Forelimb muscle (tissue), 1 donor: ENCODE results near the gene FGF19. TPM values are rescaled to one million over a fixed set of nuclear protein-coding genes. Genes with fewer than 3 reads are reported as not detected.
"Not testable (repeated sequence)": the region's sequence is repeated elsewhere in the genome, so short reads cannot be mapped to it uniquely, and the experiment has no call there.

ENCODE experiments used
- DNase-seq: peaks from one replicate; pipeline ENCODE4 v3.0.0-alpha.2; 2013; ENCODE audit warnings: low read depth
- polyA plus RNA-seq: library from polyadenylated mRNA; unstranded; fragments of 120-200 nt; gene quantifications from one replicate; pipeline ENCODE4 v1.2.1, GENCODE V29; 2013; ENCODE audit not compliant: insufficient read length

FGF19 gene
- polyA plus RNA-seq, 1 donor: 0.53 TPM

GRCh38 chr11:69696749-69697468 is 6.9 kb downstream of the FGF19 start:
- no peak for DNase-seq

DNA sequence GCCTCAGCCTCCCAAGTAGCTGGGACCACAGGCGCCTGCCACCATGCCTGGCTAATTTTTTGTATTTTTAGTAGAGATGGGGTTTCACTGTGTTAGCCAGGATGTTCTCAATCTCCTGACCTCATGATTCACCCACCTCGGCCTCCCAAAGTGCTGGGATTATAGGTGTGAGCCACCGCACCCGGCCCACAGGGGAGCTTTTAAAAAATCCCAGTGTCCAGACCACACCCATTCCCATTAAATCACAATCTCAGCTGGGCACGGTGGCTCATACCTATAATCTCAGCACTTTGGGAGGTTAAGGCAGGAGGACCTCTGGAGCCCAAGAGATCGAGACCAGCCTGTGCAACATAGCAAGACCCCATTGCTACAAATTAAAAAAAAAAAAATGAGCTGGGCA is 7.8 kb downstream of the FGF19 start:
- DNase-seq: not testable (repeated sequence)

DNA sequence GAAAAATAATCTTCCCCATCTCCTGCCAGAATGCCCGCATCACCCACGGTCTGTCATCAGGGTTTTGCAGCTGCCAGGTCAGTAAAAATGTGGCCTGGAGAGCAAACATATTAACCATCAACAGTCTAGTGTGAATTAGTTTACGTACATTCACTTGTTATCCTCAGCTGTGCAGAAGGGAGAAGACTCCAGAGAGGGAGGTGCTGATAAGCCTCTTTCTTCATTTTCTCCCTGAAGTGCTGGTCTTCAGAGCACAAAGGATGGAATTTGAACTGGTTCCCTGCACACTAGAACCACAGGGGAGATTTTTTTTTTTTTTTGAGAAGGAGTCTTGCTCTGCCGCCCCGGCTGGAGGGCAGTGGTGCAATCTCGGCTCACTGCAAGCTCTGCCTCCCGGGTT is 8.2 kb downstream of the FGF19 start:
- DNase-seq: no peak

- no peak for DNase-seq
Measured at GRCh38 chr11:69694781-69695180, 9.0 kb downstream of the FGF19 start.

DNA sequence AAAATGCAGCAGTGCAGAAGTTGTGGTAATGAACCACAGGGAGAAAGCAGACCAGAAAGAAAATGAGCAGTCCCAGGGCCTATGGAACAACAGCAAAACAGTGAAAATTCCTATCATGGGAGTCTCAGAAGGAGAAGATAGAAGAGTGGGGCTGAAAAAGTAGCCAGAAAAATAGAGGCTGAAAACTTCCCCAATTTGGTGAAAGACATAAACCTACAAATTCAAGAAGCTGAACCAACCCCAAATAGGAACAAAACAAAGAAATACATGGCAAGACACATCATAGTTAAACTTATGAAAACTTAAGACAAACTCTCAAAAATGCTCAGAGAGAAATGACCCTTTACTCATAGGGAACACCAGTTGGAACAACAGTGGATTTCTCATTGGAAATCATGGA is 11.4 kb downstream of the FGF19 start:
- DNase-seq: no peak

DNA sequence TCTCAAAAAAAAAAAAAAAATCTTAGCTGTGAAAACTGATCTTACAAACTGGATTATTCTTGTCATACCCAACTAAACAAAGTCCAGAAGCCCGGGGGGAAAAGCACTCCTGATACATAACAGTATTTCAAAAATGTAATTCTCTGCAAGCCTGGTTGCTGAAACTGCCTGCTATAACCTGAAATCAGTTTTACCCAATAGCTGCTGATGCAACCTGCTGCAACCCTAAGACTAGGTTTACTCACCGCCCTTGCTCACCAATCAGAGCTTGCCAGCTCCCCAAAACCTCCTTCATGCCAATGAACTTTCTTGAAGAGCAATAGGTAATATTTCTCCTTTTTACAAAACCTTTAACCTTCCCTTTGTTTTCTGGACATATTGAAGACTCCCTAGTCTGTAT is 12.4 kb downstream of the FGF19 start:
- no peak for DNase-seq

- DNase-seq: no peak
Measured at GRCh38 chr11:69689484-69690319, 14.1 kb downstream of the FGF19 start.

DNA sequence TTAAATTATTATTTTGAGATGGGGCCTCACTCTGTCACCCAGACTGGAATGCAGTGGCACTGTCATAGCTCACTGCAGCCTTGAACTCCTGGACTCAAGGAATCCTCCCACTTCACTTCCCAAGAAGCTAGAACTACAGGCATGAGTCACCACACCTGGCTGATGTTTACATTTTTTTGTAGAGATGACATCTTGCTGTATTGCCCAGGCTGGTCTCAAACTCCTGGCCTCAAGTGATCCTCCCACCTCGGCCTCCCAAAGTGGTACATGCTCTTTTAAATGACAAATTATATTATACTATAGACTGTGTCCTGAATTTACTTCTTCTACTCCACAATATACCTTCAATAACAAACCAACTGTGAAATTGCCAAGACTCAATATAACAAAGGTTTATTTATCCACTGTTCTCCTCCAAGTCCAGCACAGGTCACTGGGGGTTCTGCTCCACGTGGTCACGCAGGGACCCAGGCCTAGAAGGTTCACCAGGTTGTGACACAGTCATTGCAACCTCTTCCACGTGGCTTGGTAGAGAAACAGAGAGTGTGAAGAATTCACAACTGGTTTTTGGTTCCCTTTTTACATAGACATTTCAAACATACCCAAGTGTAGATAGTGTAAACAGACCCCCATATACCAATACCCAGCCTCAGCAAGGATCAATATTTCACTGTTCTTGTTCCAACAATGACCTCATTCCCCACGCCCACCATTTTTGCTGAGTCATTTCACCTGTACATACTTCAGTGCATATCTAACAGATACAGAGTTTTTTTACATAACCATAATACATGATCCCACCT is 15.7 kb downstream of the FGF19 start:
- not testable (repeated sequence) for DNase-seq

GRCh38 chr11:69686856-69687255 is 17.0 kb downstream of the FGF19 start:
- DNase-seq: no peak

GRCh38 chr11:69686452-69686851 is 17.4 kb downstream of the FGF19 start:
- no peak for DNase-seq

DNA sequence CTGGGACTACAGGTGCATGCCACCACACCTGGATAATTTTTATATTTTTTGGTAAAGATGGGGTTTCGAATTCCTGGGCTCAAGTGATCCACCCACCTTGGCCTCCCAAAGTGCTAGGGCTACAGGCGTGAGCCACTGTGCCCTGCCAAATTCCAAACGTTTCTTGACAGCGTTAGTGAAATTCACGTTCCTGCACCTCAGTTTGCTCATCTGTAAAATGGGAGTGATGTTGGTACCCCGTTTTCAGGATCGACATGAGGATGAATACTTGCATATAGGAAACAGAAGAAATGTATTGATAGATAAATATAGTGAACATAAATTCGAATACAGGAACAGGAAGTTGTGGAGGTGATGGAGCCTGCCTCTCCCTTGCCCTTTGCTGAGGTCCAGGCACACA is 18.5 kb downstream of the FGF19 start:
- DNase-seq: no peak

DNA sequence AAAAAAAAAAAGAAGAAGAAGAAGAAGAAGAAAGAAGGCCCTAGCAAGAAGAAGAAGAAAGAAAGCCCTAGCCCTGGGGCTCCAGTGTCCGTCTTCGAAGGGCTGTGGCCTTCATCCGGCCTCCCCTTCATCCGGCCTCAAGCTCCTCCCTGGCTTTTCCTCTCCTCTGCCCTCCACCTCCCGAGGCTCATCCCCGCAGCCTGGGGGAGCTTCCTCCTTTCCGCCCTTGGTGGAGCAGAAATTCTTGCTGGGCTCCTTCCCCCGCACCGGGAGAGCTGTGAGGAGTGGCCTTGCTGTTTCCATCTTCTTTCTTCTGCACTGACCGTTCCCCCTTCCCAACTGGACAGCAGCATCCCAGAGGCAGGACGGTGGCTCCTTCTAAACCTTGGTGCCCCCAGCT is 19.2 kb downstream of the FGF19 start:
- DNase-seq: no peak

GRCh38 chr11:69683764-69684333 is 20.0 kb downstream of the FGF19 start:
- no peak for DNase-seq

GRCh38 chr11:69682681-69683326 is 21.0 kb downstream of the FGF19 start:
- DNase-seq: no peak

GRCh38 chr11:69682221-69682620 is 21.6 kb downstream of the FGF19 start:
- DNase-seq: no peak

DNA sequence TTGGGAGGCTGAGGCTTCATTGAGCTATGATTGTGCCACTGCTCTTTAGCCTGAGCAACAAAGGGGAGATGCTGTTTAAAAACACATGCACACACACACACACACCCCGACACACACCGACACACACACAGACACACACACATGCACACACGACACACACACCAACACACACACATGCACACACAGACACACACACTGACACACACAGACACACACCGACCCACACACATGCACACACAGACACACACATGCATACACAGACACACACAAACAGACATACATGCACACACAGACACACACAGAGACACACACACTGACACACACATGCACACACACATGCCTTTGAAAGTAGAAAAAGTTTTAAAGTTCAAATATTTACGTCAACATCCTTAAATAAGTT is 23.1 kb downstream of the FGF19 start:
- no peak for DNase-seq

GRCh38 chr11:69677749-69678148 is 26.1 kb downstream of the FGF19 start:
- no peak for DNase-seq

- peak; percentile 71 for DNase-seq
Measured at GRCh38 chr11:69674886-69675714, 28.7 kb downstream of the FGF19 start, which contains the start of gene LTO1. TSS of gene LTO1 (minus strand) at chr11:69675353. CDS start at chr11:69675239, 114 bp downstream.

DNA sequence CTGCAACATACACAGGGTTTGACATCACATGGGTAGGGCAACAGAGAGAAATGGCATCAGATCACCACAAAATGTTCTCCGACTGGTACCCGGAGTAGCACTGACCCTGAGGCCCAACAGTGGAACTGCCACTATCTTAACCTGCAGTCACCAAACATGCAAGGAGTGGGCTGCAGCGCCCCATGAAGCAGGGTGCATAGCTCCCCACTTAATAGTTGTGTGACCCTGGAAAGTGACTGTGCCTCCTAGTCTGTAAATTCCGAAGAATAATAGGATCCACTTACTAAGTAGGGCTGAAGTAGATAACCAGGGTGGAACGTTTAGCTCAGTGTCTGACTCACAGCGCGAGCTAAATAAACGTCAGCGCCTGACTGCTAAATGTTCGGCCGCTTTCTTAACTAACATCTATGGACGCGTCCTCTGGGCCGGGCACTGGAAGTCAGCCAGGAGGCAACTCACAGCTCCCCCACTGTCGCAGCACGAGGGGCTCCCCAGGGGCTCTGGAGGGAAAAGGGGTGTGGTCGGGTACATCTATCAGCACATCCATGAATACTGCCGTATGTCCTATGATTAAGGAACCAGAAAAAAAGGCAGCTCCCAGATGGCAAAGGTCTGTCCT is 29.4 kb downstream of the FGF19 start:
- DNase-seq: no peak
